Ascending aorta (tissue), 2 donors: ENCODE measurements around the gene CLIC4. TPM values are rescaled to one million over a fixed set of nuclear protein-coding genes. Genes with fewer than 3 reads are reported as not detected.
"Not testable (repeated sequence)": the region's sequence is repeated elsewhere in the genome, so short reads cannot be mapped to it uniquely, and the experiment has no call there.

ENCODE experiments used
- DNase-seq, 2 donors: peaks; one replicate each; pipeline ENCODE4 v3.0.0-alpha.2; 2019; ENCODE audit warnings: low spot score in 2 of 2
- H3K27ac ChIP-seq, 2 donors: fragments of 200-600 bp; sonication (generic); one replicate each; pipeline ENCODE4 v1.5.1; 2016 to 2017; ENCODE audit warnings: mild to moderate bottlenecking in 1 of 2
- H3K27me3 ChIP-seq: fragments of 200-600 bp; sonication (generic); one replicate; pipeline ENCODE4 v1.5.1; 2017
- H3K36me3 ChIP-seq, 2 donors: fragments of 200-600 bp; sonication (generic); one replicate each; pipeline ENCODE4 v1.5.1; 2016
- H3K4me1 ChIP-seq, 2 donors: fragments of 200-600 bp; sonication (generic); one replicate each; pipeline ENCODE4 v1.5.1; 2016 to 2017; ENCODE audit warnings: mild to moderate bottlenecking in 1 of 2
- H3K4me3 ChIP-seq, 2 donors: fragments of 200-600 bp; sonication (generic); one replicate each; pipeline ENCODE4 v1.5.1; 2016 to 2017; ENCODE audit warnings: mild to moderate bottlenecking in 1 of 2
- H3K9me3 ChIP-seq, 2 donors: fragments of 200-600 bp; sonication (generic); one replicate each; pipeline ENCODE4 v1.5.1; 2016
- intact Hi-C: fragments of 100-400 bp; cut with DNase I; formaldehyde crosslinking; loops from one replicate; pipeline ENCODE4 v1.15.1; 2023
- total RNA-seq: library from RNA; depleted of rRNA; stranded (reverse); fragments of >200 nt; gene quantifications from one replicate; pipeline ENCODE4 v1.1.0, GENCODE V29; 2016
- TF ChIP-seq, protein P1 (sequence below), 3 experiments: fragments of 200-600 bp in 2 of 3; fragments of 450-650 bp in 1 of 3; sonication (generic) in 2 of 3; IDR thresholded peaks; one replicate each; pipeline ENCODE4 v1.5.1; 2016 to 2019; ENCODE audit warnings: antibody characterized with exemption in 3 of 3, mild to moderate bottlenecking in 1 of 3, moderate library complexity in 1 of 3

Gene CLIC4
- total RNA-seq, 1 donor from 2014 or later = 494 TPM

DNA sequence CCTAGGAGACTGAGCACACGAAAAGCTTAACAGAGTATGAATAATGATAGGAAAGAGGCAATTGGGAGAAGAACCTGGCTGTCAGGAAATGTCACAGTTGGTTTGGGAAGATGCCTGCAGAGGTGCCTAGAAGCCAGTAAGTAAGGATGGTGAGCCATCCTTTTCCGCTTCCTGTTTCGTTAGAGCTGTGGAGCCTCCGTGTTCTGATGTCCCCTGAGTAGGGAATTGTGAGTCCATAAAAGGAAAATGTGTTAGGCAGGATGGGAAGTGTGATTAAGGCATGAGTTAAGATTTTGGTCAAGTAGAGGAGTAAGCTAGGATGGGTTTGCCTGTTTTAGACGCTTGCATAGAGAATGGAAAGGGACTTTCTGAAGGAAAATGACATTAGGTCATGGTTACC, 9.0 kb downstream of the CLIC4 start:
- no peaks in the 10 kb centered on the region for H3K27me3 ChIP-seq
- intact Hi-C loops = no loop called here
- no peaks in the 10 kb centered on the region for H3K9me3 ChIP-seq
- peak overlapping the region; percentile 70 to 97 for H3K27ac ChIP-seq
- H3K36me3 ChIP-seq = no peaks in the 10 kb centered on the region
- H3K4me3 ChIP-seq = peak overlapping the region in 1 of 2 donors; percentile 27
- no peak for DNase-seq
- TF ChIP-seq, protein P1, sequence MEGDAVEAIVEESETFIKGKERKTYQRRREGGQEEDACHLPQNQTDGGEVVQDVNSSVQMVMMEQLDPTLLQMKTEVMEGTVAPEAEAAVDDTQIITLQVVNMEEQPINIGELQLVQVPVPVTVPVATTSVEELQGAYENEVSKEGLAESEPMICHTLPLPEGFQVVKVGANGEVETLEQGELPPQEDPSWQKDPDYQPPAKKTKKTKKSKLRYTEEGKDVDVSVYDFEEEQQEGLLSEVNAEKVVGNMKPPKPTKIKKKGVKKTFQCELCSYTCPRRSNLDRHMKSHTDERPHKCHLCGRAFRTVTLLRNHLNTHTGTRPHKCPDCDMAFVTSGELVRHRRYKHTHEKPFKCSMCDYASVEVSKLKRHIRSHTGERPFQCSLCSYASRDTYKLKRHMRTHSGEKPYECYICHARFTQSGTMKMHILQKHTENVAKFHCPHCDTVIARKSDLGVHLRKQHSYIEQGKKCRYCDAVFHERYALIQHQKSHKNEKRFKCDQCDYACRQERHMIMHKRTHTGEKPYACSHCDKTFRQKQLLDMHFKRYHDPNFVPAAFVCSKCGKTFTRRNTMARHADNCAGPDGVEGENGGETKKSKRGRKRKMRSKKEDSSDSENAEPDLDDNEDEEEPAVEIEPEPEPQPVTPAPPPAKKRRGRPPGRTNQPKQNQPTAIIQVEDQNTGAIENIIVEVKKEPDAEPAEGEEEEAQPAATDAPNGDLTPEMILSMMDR (IDR thresholded peaks at IDR 0.05) = no peak
- peaks cover 6 to 50% of the 10 kb centered on the region in 2 donors for H3K4me1 ChIP-seq

DNA sequence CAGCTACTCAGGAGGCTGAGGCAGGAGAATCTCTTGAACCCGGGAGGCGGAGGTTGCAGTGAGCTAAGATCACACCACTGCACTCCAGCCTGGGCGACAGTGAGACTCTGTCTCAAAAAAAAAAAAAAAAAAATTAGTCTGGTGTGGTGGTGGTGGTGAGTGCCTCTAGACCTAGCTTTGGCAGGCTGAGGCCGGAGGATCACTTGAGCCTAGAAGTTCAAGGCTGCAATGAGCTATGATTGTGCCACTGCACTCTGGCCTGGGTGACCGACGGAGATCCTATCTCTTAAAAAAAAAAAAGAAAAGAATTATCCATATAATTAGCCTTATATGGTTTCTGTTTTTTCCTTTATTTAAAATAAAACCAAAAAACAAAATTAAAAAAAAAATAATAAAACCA, 10.1 kb downstream of the CLIC4 start:
- DNase-seq, H3K4me3 ChIP-seq, H3K27me3 ChIP-seq, intact Hi-C loops, H3K9me3 ChIP-seq, H3K36me3 ChIP-seq: not testable (repeated sequence)
- H3K27ac ChIP-seq = peak overlapping the region; percentile 70 to 97
- H3K4me1 ChIP-seq = peaks cover 6 to 59% of the 10 kb centered on the region in 2 donors

DNA sequence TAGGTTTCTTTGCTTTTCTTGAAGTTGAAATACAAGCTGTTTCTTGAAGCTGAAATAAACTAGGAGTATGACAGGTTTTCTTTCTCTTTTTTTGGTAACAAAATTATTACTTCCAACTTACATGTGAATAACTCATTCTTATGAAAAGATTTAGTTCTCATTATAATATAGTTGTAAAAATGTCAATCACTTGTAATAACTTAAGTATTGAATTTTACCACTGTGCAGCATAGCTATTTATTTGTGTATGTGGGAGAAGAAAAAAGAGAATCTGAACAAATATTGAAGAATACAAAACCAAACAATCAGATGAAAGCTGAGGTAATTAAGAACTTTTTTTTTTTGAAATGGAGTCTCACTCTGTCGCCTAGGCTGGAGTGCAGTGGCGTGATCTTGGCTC, 11.1 kb downstream of the CLIC4 start:
- no peak for DNase-seq
- intact Hi-C loops = no loop called here
- Histone ChIP-seq H3K4me1 (peaks cover 6 to 61% of the 10 kb centered on the region in 2 donors), H3K27me3 (no peaks in the 10 kb centered on the region), H3K36me3 (no peaks in the 10 kb centered on the region), H3K9me3 (no peaks in the 10 kb centered on the region), H3K4me3 (no peak overlapping the region), H3K27ac (no peak overlapping the region)
- TF ChIP-seq, protein P1 (IDR thresholded peaks at IDR 0.05) = no peak

DNA sequence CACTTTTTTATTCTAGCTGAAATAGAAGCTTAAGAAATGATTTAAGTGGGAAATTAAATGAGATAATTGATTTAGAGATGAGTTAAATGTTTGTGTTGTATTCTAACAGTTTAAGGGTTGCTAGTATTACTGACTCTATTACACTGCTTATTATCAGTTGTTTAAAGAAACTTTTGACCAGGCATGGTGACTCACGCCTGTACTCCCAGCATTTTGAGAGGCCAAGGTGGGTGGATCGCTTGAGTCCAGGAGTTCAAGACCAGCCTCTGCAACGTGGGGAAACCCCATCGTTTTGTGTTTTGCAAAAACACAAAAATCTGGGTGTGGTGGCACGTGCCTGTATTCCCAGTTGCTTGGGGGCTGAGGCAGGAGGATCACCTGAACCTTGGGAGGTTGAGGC, 14.2 kb downstream of the CLIC4 start:
- intact Hi-C loops = no loop called here
- no peaks in the 10 kb centered on the region for H3K36me3 ChIP-seq
- no peak for DNase-seq
- H3K27ac ChIP-seq = no peak overlapping the region
- no peaks in the 10 kb centered on the region for H3K27me3 ChIP-seq
- no peaks in the 10 kb centered on the region for H3K9me3 ChIP-seq
- peaks cover 0 to 62% of the 10 kb centered on the region in 2 donors for H3K4me1 ChIP-seq
- H3K4me3 ChIP-seq = no peak overlapping the region
- TF ChIP-seq, protein P1 (IDR thresholded peaks at IDR 0.05) = no peak

DNA sequence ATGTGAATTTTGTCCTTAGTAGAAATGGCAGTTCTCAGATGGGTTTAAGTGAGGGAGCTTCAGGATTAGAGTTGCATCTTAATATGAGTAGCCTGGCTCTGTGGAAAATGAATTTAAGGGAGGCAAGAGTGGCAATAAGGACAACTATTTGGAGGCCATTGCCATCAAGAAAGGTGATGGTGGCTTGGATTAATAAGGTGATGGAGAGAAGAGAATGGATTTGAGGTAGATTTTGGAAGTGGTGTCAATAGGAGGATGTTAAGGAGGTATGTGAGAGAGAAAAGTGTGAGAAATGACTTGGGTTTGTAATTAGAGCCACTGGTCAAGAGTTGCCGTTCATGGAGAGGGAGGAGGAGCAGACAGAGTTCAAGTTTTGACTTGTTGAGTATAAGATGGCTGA, 16.3 kb downstream of the CLIC4 start:
- Histone ChIP-seq H3K4me1 (peaks cover 0 to 68% of the 10 kb centered on the region in 2 donors), H3K27me3 (no peaks in the 10 kb centered on the region), H3K9me3 (no peaks in the 10 kb centered on the region), H3K27ac (peak overlapping the region; percentile 3 to 66), H3K4me3 (no peak overlapping the region), H3K36me3 (no peaks in the 10 kb centered on the region)
- TF ChIP-seq, protein P1 (IDR thresholded peaks at IDR 0.05) = no peak
- intact Hi-C loops = no loop called here
- no peak for DNase-seq

DNA sequence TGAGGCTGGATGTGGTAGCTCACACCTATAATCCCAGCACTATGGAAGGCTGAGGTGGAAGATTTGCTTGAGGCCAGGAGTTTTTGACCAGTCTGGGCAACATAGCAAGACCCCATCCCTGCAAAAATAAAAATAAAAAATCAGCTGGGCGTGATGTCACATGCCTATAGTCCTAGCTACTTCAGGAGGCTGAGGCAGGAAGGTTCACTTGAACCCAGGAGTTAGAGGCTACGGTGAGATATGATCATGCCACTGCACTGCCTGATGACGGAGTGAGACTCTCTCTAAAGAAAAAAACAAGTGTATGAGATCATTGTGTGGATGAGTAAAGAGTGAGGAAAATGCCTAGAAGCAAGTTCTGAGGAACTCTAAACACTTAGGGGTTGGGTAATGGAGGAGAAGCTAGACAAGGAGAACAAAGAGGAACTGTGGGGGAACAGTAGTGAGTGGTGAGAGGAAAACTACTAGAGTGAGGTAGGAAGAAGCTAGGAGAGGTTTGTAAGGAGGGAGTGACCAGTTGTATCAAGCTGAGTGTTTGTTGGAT, 17.0 kb downstream of the CLIC4 start:
- intact Hi-C loops = no loop called here
- Histone ChIP-seq H3K27me3 (no peaks in the 10 kb centered on the region), H3K27ac (peak overlapping the region; percentile 66), H3K9me3 (no peaks in the 10 kb centered on the region), H3K36me3 (no peaks in the 10 kb centered on the region), H3K4me3 (no peak overlapping the region), H3K4me1 (peaks cover 0 to 71% of the 10 kb centered on the region in 2 donors)
- TF ChIP-seq, protein P1 (IDR thresholded peaks at IDR 0.05) = no peak
- DNase-seq = no peak
